ENCODE data around the gene PRDM16.

PRDM16 gene

DNA sequence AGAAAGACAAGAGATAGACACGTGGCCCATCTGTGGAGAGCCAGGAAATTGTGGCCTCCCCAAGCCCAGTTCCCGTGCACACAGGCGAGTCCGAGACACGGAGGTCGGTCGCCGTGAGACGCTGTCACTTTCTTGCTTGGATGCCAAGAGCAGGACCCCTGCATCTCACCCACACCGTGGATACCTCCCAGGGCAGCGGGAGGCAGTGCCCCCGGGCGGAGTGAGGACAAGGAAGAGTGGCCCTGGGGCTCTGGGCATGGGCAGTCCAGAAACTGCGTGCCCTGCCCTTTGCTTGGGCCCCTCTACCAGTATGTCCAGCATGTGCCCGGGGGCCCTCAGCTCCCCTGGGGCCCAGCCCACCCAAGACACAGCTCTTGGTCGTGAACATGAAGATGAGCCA is 360.8 kb downstream of the PRDM16 start:
- DNase-seq, result no peak

DNA sequence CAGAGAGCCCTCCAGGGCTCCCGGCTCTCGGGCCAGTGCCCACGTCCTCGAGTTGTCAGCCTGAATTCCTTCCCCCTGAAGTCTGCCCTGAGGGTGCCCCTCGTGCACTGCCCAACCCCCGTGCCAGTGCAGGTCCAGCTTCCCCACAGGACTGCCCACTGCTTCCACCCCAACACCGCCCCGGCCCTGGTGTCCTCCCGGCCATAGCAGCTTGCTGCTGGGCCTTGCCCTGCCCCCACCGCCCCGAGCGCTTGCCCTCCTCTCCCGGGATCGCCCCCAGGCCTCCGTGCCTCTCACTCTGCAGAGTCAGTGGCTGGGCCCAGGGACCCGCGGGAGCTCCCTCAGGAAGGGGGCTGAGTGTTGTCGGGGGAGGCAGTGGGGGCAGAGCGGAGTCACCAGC is 361.4 kb downstream of the PRDM16 start:
- no peak for DNase-seq

GRCh38 chr1:3430820-3431219 is 361.8 kb downstream of the PRDM16 start:
- DNase-seq, result no peak

DNA sequence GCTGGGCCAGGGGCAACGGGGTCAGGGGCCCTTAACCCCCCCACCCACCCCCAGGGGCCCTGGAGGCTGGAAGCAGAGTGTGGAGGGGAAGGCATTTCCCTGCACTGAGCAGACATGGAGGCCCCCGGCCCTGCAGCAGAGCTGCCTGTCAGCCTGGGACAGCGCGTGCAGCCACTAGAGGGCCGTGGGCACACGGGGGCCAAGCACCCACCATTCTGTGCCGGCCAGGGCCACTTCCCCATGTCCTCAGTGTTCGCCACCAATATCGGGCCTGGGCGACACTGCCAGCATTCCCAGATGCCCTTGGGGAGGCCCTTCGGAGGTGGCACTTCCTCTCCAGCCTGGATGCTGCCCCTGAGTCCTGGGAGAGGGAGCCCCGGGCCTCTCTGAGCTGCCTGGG is 362.3 kb downstream of the PRDM16 start:
- DNase-seq, result no peak

DNA sequence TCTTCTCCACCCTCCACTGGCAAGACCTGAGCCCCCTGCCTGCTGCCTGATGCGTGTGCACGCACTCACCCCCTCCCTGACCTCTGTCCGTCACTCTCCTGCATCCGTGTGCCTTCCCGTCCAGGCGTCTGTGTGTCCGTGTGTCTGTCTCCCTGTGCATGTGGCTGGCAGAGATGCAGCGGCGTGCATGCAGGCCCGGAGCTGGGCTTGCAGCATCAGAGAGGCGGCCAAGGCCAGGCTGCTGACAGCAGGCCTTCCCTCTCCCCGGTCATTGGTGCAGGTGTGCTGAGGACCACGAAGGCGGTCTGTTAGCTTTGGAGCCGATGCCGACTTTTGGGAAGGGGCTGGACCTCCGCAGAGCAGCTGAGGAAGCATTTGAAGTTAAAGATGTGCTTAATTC is 362.7 kb downstream of the PRDM16 start:
- no peak for DNase-seq

DNA sequence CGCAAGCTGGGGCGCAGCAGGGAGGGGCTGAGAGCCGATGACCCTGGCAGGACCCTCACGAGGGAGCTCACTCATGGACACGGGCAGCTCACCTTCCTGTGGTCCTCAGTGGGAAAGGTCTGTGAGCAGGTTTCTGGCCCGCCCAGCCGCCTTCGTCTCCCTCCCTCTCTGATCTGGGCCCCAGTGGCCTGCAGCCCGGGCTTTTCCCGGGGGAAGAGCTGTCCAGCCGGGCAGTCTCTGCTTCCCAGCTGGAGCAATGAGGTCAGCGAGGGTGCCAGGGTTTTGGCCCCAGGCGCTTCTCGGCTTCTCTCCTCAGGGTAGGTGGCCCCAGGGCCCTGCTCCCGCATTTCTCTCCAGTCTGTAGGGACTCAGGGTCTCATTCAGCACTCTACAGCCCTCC is 363.3 kb downstream of the PRDM16 start:
- no peak for DNase-seq

GRCh38 chr1:3433076-3433475 is 364.1 kb downstream of the PRDM16 start:
- DNase-seq, result no peak

GRCh38 chr1:3433596-3434320 is 364.8 kb downstream of the PRDM16 start:
- DNase-seq, result no peak

DNA sequence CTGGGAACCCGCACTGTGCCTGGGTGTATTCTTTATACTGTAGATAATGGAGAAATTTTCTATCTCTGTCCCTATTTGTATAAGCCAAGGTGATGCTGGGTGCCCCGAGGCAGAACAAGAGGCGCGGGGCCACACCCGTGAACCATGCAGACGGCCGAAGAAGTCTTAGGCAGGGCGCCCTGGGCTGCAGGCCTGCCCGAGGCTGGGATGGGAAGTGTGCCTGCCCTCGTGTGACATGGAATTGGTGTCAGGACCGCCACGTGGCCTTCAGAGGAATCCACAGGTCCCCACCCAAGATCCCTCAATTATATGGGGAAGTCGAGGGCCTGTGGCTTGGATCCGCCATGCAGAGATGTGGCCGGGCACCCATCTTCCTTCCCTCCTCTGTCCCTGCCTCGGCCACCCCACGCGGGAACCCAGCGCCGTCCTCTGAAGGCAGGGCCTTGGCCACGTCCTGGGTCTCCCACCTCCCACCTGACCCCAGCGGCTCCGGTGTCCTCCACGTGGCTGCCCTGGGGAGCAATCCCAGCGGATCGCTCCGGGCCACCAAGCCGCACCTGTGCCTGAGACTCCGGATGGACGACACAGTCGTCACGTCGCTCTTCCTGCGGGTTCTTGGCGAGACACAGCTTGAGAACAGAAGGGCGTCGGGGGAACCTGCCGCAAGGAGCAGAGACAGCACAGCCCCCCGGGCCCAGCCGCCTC is 365.6 kb downstream of the PRDM16 start:
- DNase-seq, result no peak

GRCh38 chr1:3435666-3436065 is 366.7 kb downstream of the PRDM16 start:
- no peak for DNase-seq

DNA sequence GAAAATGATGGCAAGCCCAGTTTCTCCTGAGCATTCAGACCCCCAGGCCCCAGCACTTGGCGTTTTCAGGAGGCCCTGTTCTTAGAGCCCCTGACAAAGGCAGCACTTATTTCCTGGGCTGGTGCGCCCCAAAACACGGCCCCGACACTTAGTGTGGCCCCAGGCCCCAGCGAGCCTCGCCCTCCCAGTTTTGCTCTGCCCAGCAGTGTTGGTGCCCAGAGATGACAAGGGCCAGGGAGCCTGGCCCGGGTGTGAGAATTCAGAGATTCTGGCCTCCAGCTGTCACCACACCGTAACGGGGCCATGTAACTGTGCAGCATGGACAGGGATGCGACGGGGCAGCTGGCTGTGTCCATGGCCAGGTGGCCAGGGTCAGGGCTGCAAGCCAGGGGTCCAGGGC is 367.4 kb downstream of the PRDM16 start:
- no peak for DNase-seq

DNA sequence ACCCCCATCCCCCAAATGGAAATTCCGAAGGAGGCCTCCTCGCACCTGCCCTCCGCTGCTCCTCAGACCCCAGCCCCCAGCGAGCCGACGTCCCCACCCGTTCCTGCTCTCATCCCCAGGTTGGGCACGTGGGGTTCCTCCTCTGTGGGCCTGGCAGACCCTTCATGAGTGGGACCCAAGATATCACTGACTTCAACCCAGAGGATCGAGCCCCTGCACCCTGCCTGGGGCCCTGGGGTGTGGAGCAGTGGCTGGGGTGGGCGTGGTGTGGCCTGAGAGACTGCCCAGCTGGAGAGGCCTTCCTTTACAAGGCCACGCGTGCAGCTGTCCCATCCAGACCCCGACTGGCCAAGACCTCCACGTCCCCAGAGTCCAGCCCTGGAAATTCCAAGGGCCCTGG is 367.9 kb downstream of the PRDM16 start:
- no peak for DNase-seq

- no peak for DNase-seq
Observed at GRCh38 chr1:3438661-3439180, 369.7 kb downstream of the PRDM16 start.

GRCh38 chr1:3439346-3440299 is 370.6 kb downstream of the PRDM16 start:
- DNase-seq, result no peak

- no peak for DNase-seq
Observed at GRCh38 chr1:3440300-3440681, 371.3 kb downstream of the PRDM16 start.

GRCh38 chr1:3440711-3441409 is 371.9 kb downstream of the PRDM16 start:
- DNase-seq, result no peak

GRCh38 chr1:3441410-3441847 is 372.4 kb downstream of the PRDM16 start:
- DNase-seq, result no peak

DNA sequence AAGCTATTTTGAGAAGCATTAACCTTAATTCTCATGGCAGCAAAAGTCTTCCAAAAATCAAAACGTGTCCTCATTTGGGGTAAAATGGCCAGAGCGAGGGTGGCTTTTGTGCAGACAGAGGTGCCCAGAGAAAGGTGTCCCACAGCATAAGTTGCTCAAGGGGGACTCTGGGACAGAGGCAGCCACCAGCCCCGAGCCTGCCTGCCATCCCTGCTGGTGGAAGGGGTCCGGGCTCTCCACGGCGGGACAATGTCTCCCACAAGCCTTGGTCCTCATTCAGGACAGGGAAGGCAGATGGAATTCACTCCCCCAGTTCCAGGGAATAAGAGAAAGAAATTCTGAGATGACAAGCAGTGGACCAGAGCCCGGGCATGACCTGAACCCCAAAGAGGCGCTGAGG is 372.9 kb downstream of the PRDM16 start:
- DNase-seq, result no peak

GRCh38 chr1:3442331-3442730 is 373.3 kb downstream of the PRDM16 start:
- DNase-seq, result no peak

DNA sequence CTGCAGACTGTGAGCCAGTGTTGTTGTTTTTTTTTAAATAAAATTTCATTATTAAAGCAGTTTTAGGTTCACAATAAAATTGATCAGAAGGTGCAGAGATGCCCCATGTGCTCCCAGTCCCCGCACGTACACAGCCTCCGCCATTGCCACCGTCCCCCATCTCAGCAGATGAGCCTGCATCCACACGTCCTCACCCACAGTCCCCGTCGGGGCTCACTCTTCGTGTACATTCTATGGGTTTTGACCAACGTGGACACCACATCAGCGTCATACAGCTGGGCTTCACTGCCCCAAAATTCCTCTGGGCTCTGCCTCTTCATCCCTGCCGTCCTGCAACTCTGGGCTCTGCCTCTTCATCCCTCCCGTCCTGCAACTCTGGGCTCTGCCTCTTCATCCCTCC is 373.9 kb downstream of the PRDM16 start:
- DNase-seq, result no peak

GRCh38 chr1:3443807-3444206 is 374.8 kb downstream of the PRDM16 start:
- DNase-seq, result no peak

DNA sequence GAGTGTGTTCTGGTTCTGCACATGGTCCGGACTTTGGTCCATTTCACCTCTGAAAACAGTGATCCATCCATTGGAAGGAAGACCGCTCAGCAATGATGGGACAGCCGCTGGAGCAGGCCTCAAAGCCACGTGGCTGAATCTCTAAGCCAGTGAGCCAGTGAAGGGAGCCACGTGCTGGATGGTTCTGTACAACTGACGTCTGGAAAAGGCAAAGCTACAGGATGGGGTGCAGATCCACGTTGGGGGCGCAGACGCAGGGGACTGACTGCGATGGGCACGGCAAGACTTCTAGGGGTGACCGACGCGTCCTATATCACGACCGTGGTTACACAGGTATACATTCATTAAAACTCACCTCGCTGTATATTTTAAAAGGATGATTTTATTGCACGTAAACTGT is 375.3 kb downstream of the PRDM16 start:
- no peak for DNase-seq

- DNase-seq, result no peak
Observed at GRCh38 chr1:3444736-3445135, 375.7 kb downstream of the PRDM16 start.

All from DMS153 (cell line).